SK-N-SH (cell line): Measurements from ENCODE around the gene SGSM2. TPM values are rescaled to one million over a fixed set of nuclear protein-coding genes. Genes with fewer than 3 reads are reported as not detected.

ENCODE experiments used
- CTCF ChIA-PET: fragments of 300-600, 350-600 bp; formaldehyde crosslinking; extraction: SDS; loops from one replicate; lab custom pipeline; 2021; lab: Yijun Ruan, JAX
- POLR2A ChIA-PET: fragments of 350-600 bp; sonication (Branson Sonifier 250); formaldehyde crosslinking; extraction: SDS; loops from one replicate; lab custom pipeline; 2020; ENCODE audit warnings: antibody characterized with exemption, inconsistent platforms; lab: Yijun Ruan, JAX
- DNase-seq: peaks from one replicate; pipeline ENCODE4 v3.0.0; 2012
- H2AFZ ChIP-seq: fragments of 200-600 bp; sonication (generic); 2 replicates; pipeline ENCODE4 v1.8.1; 2016; ENCODE audit warnings: antibody characterized with exemption, mild to moderate bottlenecking, low read depth
- H3F3A ChIP-seq: fragments of 200-600 bp; sonication (generic); replicated peaks from 2 replicates; pipeline ENCODE3; 2016; ENCODE audit warnings: antibody characterized with exemption, mild to moderate bottlenecking; ENCODE audit not compliant: insufficient read depth
- H3K27ac ChIP-seq, 2 experiments: fragments of 200-500 bp in 1 of 2; fragments of 200-600 bp in 1 of 2; sonication (Bioruptor generic) in 1 of 2; sonication (generic), shearing (Covaris generic) in 1 of 2; 2 replicates each; pipeline versions ENCODE4 v1.5.1 to v1.6.1; 2014 to 2016; ENCODE audit warnings: low read depth in 2 of 2, inconsistent platforms in 1 of 2, low read length in 1 of 2, mild to moderate bottlenecking in 1 of 2, mixed read lengths in 1 of 2
- H3K27me3 ChIP-seq: fragments of 200-600 bp; sonication (generic), shearing (Covaris generic); 2 replicates; pipeline ENCODE4 v1.6.1; 2016; ENCODE audit warnings: mixed run types; ENCODE audit not compliant: insufficient read depth
- H3K36me3 ChIP-seq, 2 experiments: fragments of 200-500 bp in 1 of 2; fragments of 200-600 bp in 1 of 2; sonication (Bioruptor generic) in 1 of 2; sonication (generic) in 1 of 2; replicated peaks in 1 of 2; 2 replicates each; pipeline versions ENCODE3 to v1.5.1; 2014 to 2016; ENCODE audit warnings: low read length in 1 of 2, mild to moderate bottlenecking in 1 of 2; ENCODE audit not compliant: insufficient read depth in 2 of 2, control insufficient read depth in 1 of 2
- H3K4me1 ChIP-seq, 2 experiments: fragments of 200-500 bp in 1 of 2; fragments of 200-600 bp in 1 of 2; sonication (Bioruptor generic) in 1 of 2; sonication (generic), shearing (Covaris generic) in 1 of 2; 2 replicates each; pipeline versions ENCODE4 v1.5.1 to v1.6.1; 2014 to 2016; ENCODE audit warnings: low read depth in 1 of 2, low read length in 1 of 2, mixed run types in 1 of 2; ENCODE audit not compliant: insufficient read depth in 2 of 2, control insufficient read depth in 1 of 2
- H3K4me2 ChIP-seq: fragments of 200-600 bp; sonication (generic), shearing (Covaris generic); 2 replicates; pipeline ENCODE4 v1.6.1; 2017; ENCODE audit warnings: mixed run types
- H3K4me3 ChIP-seq, 2 experiments: fragments of 200-500 bp in 1 of 2; fragments of 200-600 bp in 1 of 2; sonication (Bioruptor generic) in 1 of 2; sonication (generic), shearing (Covaris generic) in 1 of 2; 2 replicates each; pipeline versions ENCODE4 v1.5.1 to v1.8.1; 2014 to 2016; ENCODE audit warnings: low read depth in 2 of 2, inconsistent platforms in 1 of 2, low read length in 1 of 2, mild to moderate bottlenecking in 1 of 2, mixed read lengths in 1 of 2, moderate library complexity in 1 of 2
- H3K79me2 ChIP-seq: fragments of 200-600 bp; sonication (generic); 2 replicates; pipeline ENCODE4 v1.8.1; 2017; ENCODE audit warnings: mild to moderate bottlenecking; ENCODE audit not compliant: insufficient read depth
- H3K9ac ChIP-seq: fragments of 200-600 bp; sonication (generic); 2 replicates; pipeline ENCODE4 v1.6.1; 2017; ENCODE audit warnings: mixed run types
- H3K9me2 ChIP-seq: fragments of 200-600 bp; sonication (generic); 2 replicates; pipeline ENCODE4 v1.6.1; 2017; ENCODE audit warnings: mixed run types
- H3K9me3 ChIP-seq: fragments of 200-600 bp; sonication (generic); 2 replicates; pipeline ENCODE4 v1.6.1; 2017; ENCODE audit warnings: mixed run types, mild to moderate bottlenecking, moderate library complexity
- H4K20me1 ChIP-seq: fragments of 200-600 bp; sonication (generic); 2 replicates; pipeline ENCODE4 v1.6.1; 2017; ENCODE audit warnings: mild to moderate bottlenecking, mixed run types; ENCODE audit not compliant: insufficient read depth
- CTCF ChIP-seq: fragments of 200-600 bp; sonication (generic); IDR thresholded peaks from 2 replicates; pipeline ENCODE4 v1.6.1; 2017; ENCODE audit warnings: antibody characterized with exemption, mild to moderate bottlenecking, moderate library complexity
- ELF1 ChIP-seq: IDR thresholded peaks from 2 replicates; pipeline ENCODE4 v1.4.0; 2012
- EP300 ChIP-seq, 2 experiments: IDR thresholded peaks; 2 replicates each; pipeline versions ENCODE4 v1.4.0 to v1.6.1; 2012; ENCODE audit warnings: borderline replicate concordance in 1 of 2, low read depth in 1 of 2, low read length in 1 of 2
- FOSL2 ChIP-seq: IDR thresholded peaks from 2 replicates; pipeline ENCODE4 v1.4.0; 2012; ENCODE audit warnings: low read depth, mild to moderate bottlenecking, moderate library complexity, borderline replicate concordance
- FOXM1 ChIP-seq: IDR thresholded peaks from 2 replicates; pipeline ENCODE4 v1.4.0; 2012; ENCODE audit warnings: low read depth, mild to moderate bottlenecking
- JUND ChIP-seq: IDR thresholded peaks from 2 replicates; pipeline ENCODE4 v1.4.0; 2012
- MXI1 ChIP-seq: IDR thresholded peaks from 2 replicates; pipeline ENCODE4 v1.6.1; 2012; ENCODE audit warnings: mild to moderate bottlenecking, low read depth, low read length, improper control_type of control experiment
- POLR2AphosphoS5 ChIP-seq: IDR thresholded peaks from 2 replicates; pipeline ENCODE4 v1.6.1; 2012; ENCODE audit warnings: low read depth, low read length
- REST ChIP-seq: IDR thresholded peaks from 2 replicates; pipeline ENCODE4 v1.6.1; 2012; ENCODE audit warnings: mild to moderate bottlenecking, low read depth, low read length, moderate library complexity
- RXRA ChIP-seq: IDR thresholded peaks from 2 replicates; pipeline ENCODE4 v1.4.0; 2012; ENCODE audit warnings: low read depth, mild to moderate bottlenecking, borderline replicate concordance
- SIN3A ChIP-seq: IDR thresholded peaks from 2 replicates; pipeline ENCODE4 v1.6.1; 2012; ENCODE audit warnings: low read depth, mild to moderate bottlenecking, low read length, moderate library complexity, borderline replicate concordance
- SMC3 ChIP-seq: IDR thresholded peaks from 2 replicates; pipeline ENCODE4 v1.6.1; 2012; ENCODE audit warnings: low read depth, low read length, improper control_type of control experiment
- TAF1 ChIP-seq: IDR thresholded peaks from 2 replicates; pipeline ENCODE4 v1.6.1; 2012; ENCODE audit warnings: low read depth, mild to moderate bottlenecking, low read length, moderate library complexity, borderline replicate concordance
- TCF12 ChIP-seq: IDR thresholded peaks from 2 replicates; pipeline ENCODE4 v1.4.0; 2012
- USF2 ChIP-seq: fragments of 150-350 bp; IDR thresholded peaks from 2 replicates; pipeline ENCODE4 v1.6.1; 2017; ENCODE audit warnings: antibody characterized with exemption, low read length, low read depth, borderline replicate concordance
- WGBS: methylation state at CpG from one replicate; pipeline ENCODE4 v1.1.6; 2017; ENCODE audit warnings: low lambda C conversion rate; 5-methylcytosine and 5-hydroxymethylcytosine counted together
- polyA plus RNA-seq, 3 experiments: library from polyadenylated mRNA; depleted of rRNA; stranded (reverse); fragments of >200 nt; gene quantifications; 2 replicates each; pipeline ENCODE4 v1.2.3, GENCODE V29; 2012

The SGSM2 gene
- polyA plus RNA-seq, 1 of the 3 experiments (the other 2 are of a cell fraction) = 85.9 TPM

GRCh38 chr17:2415081-2415480, 77.8 kb downstream of the SGSM2 start:
- CTCF ChIA-PET = interaction anchor here (0.6 to 27.8 kb wide), 12 partner anchors 9 to 292 kb away, joined by 3 to 654 read pairs (median 8); partner anchors contain the start of gene MNT
- Histone ChIP-seq H3K4me1 (peaks cover 0 to 6% of the 10 kb centered on the region in 2 experiments; a peak in 1 of 4 replicates), H3K9me2 (no peaks in the 10 kb centered on the region), H3K4me2 (no peak overlapping the region), H3K27me3 (no peaks in the 10 kb centered on the region), H3K79me2 (no peaks in the 10 kb centered on the region), H3K4me3 (no peak overlapping the region), H2AFZ (no peak overlapping the region)
- DNase-seq = no peak
- no peak for TF ChIP-seq FOSL2
- no peak for TF ChIP-seq SIN3A
- TF ChIP-seq RXRA = no peak
- no peak for TF ChIP-seq TAF1
- no peak for TF ChIP-seq EP300 (IDR thresholded peaks at IDR 0.05; ENCODE audit: borderline replicate concordance in 1 of 2, low read depth in 1 of 2, low read length in 1 of 2)
- no peak for TF ChIP-seq POLR2AphosphoS5
- no peak for TF ChIP-seq JUND
- TF ChIP-seq REST = no peak
- TF ChIP-seq FOXM1 = no peak
- no peak for TF ChIP-seq ELF1
- TF ChIP-seq USF2 = no peak
- no peak for TF ChIP-seq SMC3
- TF ChIP-seq CTCF = no peak
- no peak for TF ChIP-seq MXI1
- TF ChIP-seq TCF12 = no peak
- TF ChIP-seq, all 33 proteins: peak for 0
- Histone ChIP-seq H3K36me3 (peaks cover 0 to 11% of the 10 kb centered on the region in 2 experiments), H4K20me1 (no peaks in the 10 kb centered on the region), H3K9ac (no peak overlapping the region), H3K27ac (no peak overlapping the region), H3K9me3 (no peaks in the 10 kb centered on the region), H3F3A (peaks cover 9% of the 10 kb centered on the region)
- POLR2A ChIA-PET = no interaction called here
- WGBS = 92% methylated on average over 8 of the region's 9 CpGs
